K562 (cell line): Measurements from ENCODE around the gene CD40. TPM values are rescaled to one million over a fixed set of nuclear protein-coding genes. Genes with fewer than 3 reads are reported as not detected.

ENCODE experiments used
- PRMT5 ChIP-seq: sonication (generic); formaldehyde crosslinking; IDR thresholded peaks from 2 replicates; pipeline ENCODE4 v1.5.0; 2020; ENCODE audit warnings: missing genetic modification reagents
- ZNF124 ChIP-seq: sonication (generic); formaldehyde crosslinking; IDR thresholded peaks from 2 replicates; pipeline ENCODE4 v1.8.1; 2022; ENCODE audit warnings: missing genetic modification reagents
- ZNF347 ChIP-seq: fragments of 450-650 bp; formaldehyde crosslinking; IDR thresholded peaks from 2 replicates; pipeline ENCODE4 v1.4.0; 2020; ENCODE audit warnings: low read depth, mild to moderate bottlenecking, moderate library complexity
- polyA plus RNA-seq, 8 experiments: library from polyadenylated mRNA; depleted of rRNA in 4 of 8; stranded (reverse) in 5 of 8; unstranded in 3 of 8; fragments of >200 nt; fragmentation: Nextera tagmentation in 2 of 8; fragmentation: Illumina TruSeq in 1 of 8; extraction: Ambion mirVana in 2 of 8; extraction: Trizol in 1 of 8; gene quantifications; 2 replicates each; pipeline versions ENCODE4 v1.2.1 to v1.2.3, GENCODE V29; 2011 to 2014; ENCODE audit warnings: inconsistent platforms in 1 of 8, missing spikeins in 1 of 8
- total RNA-seq, 7 experiments: library from RNA; depleted of rRNA in 6 of 7; stranded (reverse); fragments of >200 nt in 6 of 7; fragmentation: Illumina TruSeq in 2 of 7; extraction: Trizol in 2 of 7; gene quantifications; 2 replicates each; pipeline versions ENCODE4 v1.2.1 to v1.2.3, GENCODE V29; 2011 to 2021; ENCODE audit warnings: low replicate concordance in 1 of 7
- TF ChIP-seq, protein P1 (sequence below): fragments of 450-650 bp; IDR thresholded peaks from 2 replicates; pipeline ENCODE4 v1.6.1; 2016; ENCODE audit warnings: low read depth
- TF ChIP-seq, protein P2 (sequence below): sonication (generic); formaldehyde crosslinking; IDR thresholded peaks from 2 replicates; pipeline ENCODE4 v1.8.0; 2022; ENCODE audit warnings: missing genetic modification reagents, mild to moderate bottlenecking, moderate library complexity, borderline replicate concordance

Gene CD40
- total and polyA plus RNA-seq, 9 of the 15 experiments (the other 6 are each of a cell fraction or from before 2014, with no cell fraction given): 0.76 to 3.7 (median 1.6) TPM

DNA sequence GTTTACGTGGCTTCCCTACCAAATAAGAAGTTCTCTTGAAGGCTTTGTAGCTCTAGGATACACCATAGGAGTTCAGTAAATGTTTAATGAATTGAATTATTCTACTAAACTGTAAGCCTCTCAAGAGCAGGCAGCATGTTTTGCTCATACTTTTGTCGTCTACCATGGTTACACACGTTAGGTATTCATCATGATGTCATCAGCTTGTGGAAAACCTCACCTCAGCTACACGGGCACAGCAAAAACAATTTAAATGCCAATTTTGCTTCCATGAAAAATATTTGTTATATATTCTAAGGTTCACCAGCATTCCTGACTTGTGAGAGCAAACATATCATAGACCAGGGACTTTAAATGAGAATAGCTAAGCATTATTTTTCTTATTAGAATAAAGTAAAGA is 45.1 kb upstream of the CD40 start (continued):
- TF ChIP-seq, protein P1, sequence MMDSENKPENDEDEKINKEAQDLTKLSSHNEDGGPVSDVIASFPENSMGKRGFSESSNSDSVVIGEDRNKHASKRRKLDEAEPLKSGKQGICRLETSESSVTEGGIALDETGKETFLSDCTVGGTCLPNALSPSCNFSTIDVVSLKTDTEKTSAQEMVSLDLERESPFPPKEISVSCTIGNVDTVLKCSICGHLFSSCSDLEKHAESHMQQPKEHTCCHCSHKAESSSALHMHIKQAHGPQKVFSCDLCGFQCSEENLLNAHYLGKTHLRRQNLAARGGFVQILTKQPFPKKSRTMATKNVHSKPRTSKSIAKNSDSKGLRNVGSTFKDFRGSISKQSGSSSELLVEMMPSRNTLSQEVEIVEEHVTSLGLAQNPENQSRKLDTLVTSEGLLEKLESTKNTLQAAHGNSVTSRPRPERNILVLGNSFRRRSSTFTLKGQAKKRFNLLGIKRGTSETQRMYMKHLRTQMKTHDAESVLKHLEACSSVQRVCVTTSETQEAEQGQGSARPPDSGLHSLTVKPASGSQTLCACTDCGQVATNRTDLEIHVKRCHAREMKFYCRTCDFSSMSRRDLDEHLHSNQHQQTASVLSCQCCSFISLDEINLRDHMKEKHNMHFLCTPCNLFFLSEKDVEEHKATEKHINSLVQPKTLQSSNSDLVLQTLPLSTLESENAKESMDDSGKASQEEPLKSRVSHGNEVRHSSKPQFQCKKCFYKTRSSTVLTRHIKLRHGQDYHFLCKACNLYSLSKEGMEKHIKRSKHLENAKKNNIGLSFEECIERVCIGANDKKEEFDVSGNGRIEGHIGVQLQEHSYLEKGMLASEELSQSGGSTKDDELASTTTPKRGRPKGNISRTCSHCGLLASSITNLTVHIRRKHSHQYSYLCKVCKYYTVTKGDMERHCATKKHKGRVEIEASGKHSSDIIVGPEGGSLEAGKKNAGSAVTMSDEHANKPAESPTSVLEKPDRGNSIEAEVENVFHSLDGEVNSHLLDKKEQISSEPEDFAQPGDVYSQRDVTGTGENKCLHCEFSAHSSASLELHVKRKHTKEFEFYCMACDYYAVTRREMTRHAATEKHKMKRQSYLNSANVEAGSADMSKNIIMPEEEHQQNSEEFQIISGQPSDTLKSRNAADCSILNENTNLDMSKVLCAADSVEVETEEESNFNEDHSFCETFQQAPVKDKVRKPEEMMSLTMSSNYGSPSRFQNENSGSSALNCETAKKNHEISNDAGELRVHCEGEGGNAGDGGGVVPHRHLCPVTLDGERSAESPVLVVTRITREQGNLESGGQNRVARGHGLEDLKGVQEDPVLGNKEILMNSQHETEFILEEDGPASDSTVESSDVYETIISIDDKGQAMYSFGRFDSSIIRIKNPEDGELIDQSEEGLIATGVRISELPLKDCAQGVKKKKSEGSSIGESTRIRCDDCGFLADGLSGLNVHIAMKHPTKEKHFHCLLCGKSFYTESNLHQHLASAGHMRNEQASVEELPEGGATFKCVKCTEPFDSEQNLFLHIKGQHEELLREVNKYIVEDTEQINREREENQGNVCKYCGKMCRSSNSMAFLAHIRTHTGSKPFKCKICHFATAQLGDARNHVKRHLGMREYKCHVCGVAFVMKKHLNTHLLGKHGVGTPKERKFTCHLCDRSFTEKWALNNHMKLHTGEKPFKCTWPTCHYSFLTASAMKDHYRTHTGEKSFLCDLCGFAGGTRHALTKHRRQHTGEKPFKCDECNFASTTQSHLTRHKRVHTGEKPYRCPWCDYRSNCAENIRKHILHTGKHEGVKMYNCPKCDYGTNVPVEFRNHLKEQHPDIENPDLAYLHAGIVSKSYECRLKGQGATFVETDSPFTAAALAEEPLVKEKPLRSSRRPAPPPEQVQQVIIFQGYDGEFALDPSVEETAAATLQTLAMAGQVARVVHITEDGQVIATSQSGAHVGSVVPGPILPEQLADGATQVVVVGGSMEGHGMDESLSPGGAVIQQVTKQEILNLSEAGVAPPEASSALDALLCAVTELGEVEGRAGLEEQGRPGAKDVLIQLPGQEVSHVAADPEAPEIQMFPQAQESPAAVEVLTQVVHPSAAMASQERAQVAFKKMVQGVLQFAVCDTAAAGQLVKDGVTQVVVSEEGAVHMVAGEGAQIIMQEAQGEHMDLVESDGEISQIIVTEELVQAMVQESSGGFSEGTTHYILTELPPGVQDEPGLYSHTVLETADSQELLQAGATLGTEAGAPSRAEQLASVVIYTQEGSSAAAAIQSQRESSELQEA: no peak
- TF ChIP-seq ZNF347 (CRISPR knock-in tag) (no peak), ZNF124 (CRISPR knock-in tag) (no peak), PRMT5 (CRISPR knock-in tag) (no peak)
- TF ChIP-seq, protein P2, sequence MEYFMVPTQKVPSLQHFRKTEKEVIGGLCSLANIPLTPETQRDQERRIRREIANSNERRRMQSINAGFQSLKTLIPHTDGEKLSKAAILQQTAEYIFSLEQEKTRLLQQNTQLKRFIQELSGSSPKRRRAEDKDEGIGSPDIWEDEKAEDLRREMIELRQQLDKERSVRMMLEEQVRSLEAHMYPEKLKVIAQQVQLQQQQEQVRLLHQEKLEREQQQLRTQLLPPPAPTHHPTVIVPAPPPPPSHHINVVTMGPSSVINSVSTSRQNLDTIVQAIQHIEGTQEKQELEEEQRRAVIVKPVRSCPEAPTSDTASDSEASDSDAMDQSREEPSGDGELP (CRISPR knock-in tag): no peak
